ENCODE data around the gene ASPM.

The ASPM gene

DNA sequence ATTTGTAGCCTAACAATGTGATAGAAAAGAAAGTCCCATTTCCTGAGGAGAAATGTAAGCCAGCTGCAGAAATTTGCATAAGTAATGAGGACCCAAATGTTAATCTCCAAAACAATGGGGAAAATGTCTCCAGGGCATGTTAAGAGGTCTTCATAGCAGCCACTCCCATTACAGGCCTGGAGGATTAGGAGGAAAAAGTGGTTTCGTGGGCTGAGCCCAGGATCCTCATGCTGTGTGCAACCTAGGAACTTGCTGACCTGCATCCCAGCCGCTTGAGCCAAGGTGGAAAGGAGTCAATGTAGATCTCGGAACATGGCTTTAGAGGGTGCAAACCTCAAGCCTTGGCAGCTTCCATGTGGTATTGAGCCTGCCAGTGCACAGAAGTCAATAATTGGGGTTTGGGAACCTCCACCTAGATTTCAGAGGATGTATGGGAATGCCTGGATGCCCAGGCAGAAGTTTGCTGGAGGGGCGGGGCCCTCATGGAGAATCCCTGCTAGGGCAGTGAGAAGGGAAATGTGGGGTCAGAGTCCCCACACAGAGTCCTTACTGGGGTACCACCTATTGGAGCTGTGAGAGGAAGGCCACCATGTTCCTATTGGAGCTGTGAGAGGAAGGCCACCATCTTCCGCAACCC lies 65.2 kb downstream of the ASPM start:
- Histone ChIP-seq H3K9me3 (replicated peaks; ENCODE audit: insufficient read depth, low read length) (no peaks in the 10 kb centered on the region), H3K79me2 (ENCODE audit: low read length) (no peaks in the 10 kb centered on the region), H4K20me1 (ENCODE audit: insufficient read depth, low read length) (no peaks in the 10 kb centered on the region), H3F3A (ENCODE audit: insufficient read depth, low read length) (no peaks in the 10 kb centered on the region), H3K4me3 (ENCODE audit: low read length) (no peak overlapping the region), H3K4me2 (ENCODE audit: low read depth, low read length) (no peak overlapping the region), H3K27me3 (replicated peaks; ENCODE audit: insufficient read depth, low read length) (no peaks in the 10 kb centered on the region), H3K36me3 (replicated peaks; ENCODE audit: insufficient read depth, low read length) (peaks cover 19% of the 10 kb centered on the region), H3K9me2 (replicated peaks; ENCODE audit: insufficient read depth, low read length) (no peaks in the 10 kb centered on the region), H3K4me1 (ENCODE audit: low read length) (no peaks in the 10 kb centered on the region), H2AFZ (ENCODE audit: low read length) (no peak overlapping the region), H3K27ac (ENCODE audit: low read length) (no peak overlapping the region), H3K9ac (ENCODE audit: low read length) (no peak overlapping the region)
- no peak for DNase-seq
- TF ChIP-seq, protein P1, sequence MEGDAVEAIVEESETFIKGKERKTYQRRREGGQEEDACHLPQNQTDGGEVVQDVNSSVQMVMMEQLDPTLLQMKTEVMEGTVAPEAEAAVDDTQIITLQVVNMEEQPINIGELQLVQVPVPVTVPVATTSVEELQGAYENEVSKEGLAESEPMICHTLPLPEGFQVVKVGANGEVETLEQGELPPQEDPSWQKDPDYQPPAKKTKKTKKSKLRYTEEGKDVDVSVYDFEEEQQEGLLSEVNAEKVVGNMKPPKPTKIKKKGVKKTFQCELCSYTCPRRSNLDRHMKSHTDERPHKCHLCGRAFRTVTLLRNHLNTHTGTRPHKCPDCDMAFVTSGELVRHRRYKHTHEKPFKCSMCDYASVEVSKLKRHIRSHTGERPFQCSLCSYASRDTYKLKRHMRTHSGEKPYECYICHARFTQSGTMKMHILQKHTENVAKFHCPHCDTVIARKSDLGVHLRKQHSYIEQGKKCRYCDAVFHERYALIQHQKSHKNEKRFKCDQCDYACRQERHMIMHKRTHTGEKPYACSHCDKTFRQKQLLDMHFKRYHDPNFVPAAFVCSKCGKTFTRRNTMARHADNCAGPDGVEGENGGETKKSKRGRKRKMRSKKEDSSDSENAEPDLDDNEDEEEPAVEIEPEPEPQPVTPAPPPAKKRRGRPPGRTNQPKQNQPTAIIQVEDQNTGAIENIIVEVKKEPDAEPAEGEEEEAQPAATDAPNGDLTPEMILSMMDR (IDR thresholded peaks at IDR 0.05; ENCODE audit: low read length): no peak
- TF ChIP-seq EZH2 (optimal IDR thresholded peaks at IDR 0.05; ENCODE audit: low read depth, low read length) (no peak), EZH2phosphoT487 (IDR thresholded peaks at IDR 0.05; ENCODE audit: low read length) (no peak)

DNA sequence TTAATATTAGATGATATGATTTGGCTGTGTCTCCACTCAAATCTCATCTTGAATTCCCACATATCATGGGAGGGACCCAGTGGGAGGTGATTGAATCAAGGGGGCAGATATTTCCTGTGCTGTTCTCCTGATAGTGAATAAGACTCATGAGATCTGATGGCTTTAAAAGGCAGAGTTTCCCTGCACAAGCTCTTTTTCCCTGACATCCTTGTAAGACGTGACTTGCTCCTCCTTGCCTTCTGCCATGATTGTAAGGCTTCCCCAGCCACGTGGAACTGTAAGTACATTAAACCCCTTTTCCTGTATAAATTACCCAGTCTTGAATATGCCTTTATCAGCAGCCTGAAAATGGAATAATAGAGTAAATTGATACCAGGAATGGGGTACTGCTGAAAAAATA lies 66.1 kb downstream of the ASPM start:
- no peak for DNase-seq
- Histone ChIP-seq H2AFZ (ENCODE audit: low read length) (no peak overlapping the region), H3K79me2 (ENCODE audit: low read length) (no peaks in the 10 kb centered on the region), H3K9me2 (replicated peaks; ENCODE audit: insufficient read depth, low read length) (no peaks in the 10 kb centered on the region), H4K20me1 (ENCODE audit: insufficient read depth, low read length) (no peaks in the 10 kb centered on the region), H3K4me3 (ENCODE audit: low read length) (no peak overlapping the region), H3K4me1 (ENCODE audit: low read length) (no peaks in the 10 kb centered on the region), H3K9me3 (replicated peaks; ENCODE audit: insufficient read depth, low read length) (no peaks in the 10 kb centered on the region), H3F3A (ENCODE audit: insufficient read depth, low read length) (no peaks in the 10 kb centered on the region), H3K27me3 (replicated peaks; ENCODE audit: insufficient read depth, low read length) (no peaks in the 10 kb centered on the region), H3K9ac (ENCODE audit: low read length) (no peak overlapping the region), H3K4me2 (ENCODE audit: low read depth, low read length) (no peak overlapping the region), H3K27ac (ENCODE audit: low read length) (no peak overlapping the region), H3K36me3 (replicated peaks; ENCODE audit: insufficient read depth, low read length) (peaks cover 19% of the 10 kb centered on the region)
- no peak for TF ChIP-seq EZH2phosphoT487 (IDR thresholded peaks at IDR 0.05; ENCODE audit: low read length)
- TF ChIP-seq EZH2 (optimal IDR thresholded peaks at IDR 0.05; ENCODE audit: low read depth, low read length): no peak
- TF ChIP-seq, protein P1 (IDR thresholded peaks at IDR 0.05; ENCODE audit: low read length): no peak

DNA sequence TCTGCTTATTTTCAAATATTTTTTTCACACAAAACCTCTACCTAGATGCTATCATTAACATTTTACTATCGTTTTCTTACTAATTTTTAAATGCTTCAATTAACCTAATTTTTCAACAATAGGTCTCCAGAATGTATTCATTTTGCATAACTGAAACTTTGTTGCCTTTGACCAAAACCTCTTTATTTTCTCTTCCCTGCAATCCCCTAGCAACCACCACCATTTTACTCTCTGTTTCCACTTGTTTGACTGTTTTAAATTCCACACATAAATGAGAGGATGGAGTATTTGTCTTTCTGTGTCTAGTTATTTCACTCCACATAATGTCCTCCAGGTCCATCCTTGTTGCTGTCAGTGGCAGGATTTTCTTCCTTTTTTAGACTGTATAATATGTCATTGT lies 69.9 kb downstream of the ASPM start:
- no peaks in the 10 kb centered on the region for H4K20me1 ChIP-seq (ENCODE audit: insufficient read depth, low read length)
- H3F3A ChIP-seq (ENCODE audit: insufficient read depth, low read length): no peaks in the 10 kb centered on the region
- no peaks in the 10 kb centered on the region; the same call in 1 of the 2 replicates for H3K36me3 ChIP-seq (replicated peaks; ENCODE audit: insufficient read depth, low read length)
- no peaks in the 10 kb centered on the region for H3K9me3 ChIP-seq (replicated peaks; ENCODE audit: insufficient read depth, low read length)
- H3K4me1 ChIP-seq (ENCODE audit: low read length): no peaks in the 10 kb centered on the region
- DNase-seq: no peak
- H3K27ac ChIP-seq (ENCODE audit: low read length): no peak overlapping the region
- H3K27me3 ChIP-seq (replicated peaks; ENCODE audit: insufficient read depth, low read length): no peaks in the 10 kb centered on the region
- H3K79me2 ChIP-seq (ENCODE audit: low read length): no peaks in the 10 kb centered on the region
- no peak overlapping the region for H3K4me3 ChIP-seq (ENCODE audit: low read length)
- H3K4me2 ChIP-seq (ENCODE audit: low read depth, low read length): no peak overlapping the region
- H3K9ac ChIP-seq (ENCODE audit: low read length): no peak overlapping the region
- no peak overlapping the region for H2AFZ ChIP-seq (ENCODE audit: low read length)
- TF ChIP-seq EZH2phosphoT487 (IDR thresholded peaks at IDR 0.05; ENCODE audit: low read length) (no peak), EZH2 (optimal IDR thresholded peaks at IDR 0.05; ENCODE audit: low read depth, low read length) (no peak)
- TF ChIP-seq, protein P1 (IDR thresholded peaks at IDR 0.05; ENCODE audit: low read length): no peak
- no peaks in the 10 kb centered on the region for H3K9me2 ChIP-seq (replicated peaks; ENCODE audit: insufficient read depth, low read length)
